ENCODE measurements around the gene PRR4.

Gene PRR4

GRCh38 chr12:10849425-10849878 lies at the start of gene PRR4:
Gene PRR4 (minus strand): TSS chr12:10849475. CDS start chr12:10849437, 38 bp downstream.
- no peaks in the 10 kb centered on the region for H3K4me1 ChIP-seq (ENCODE audit: control insufficient read depth, insufficient read depth, low read length)
- no peaks in the 10 kb centered on the region for H3K36me3 ChIP-seq (ENCODE audit: control insufficient read depth, insufficient read depth, low read length)
- H3K27me3 ChIP-seq (ENCODE audit: control insufficient read depth, insufficient read depth, low read length): no peaks in the 10 kb centered on the region
- H3K9ac ChIP-seq (ENCODE audit: low read length): no peak within 1 kb of the TSS
- no peaks in the 10 kb centered on the region for H3K9me3 ChIP-seq (ENCODE audit: control insufficient read depth, low read length)
- no peak within 1 kb of the TSS for H3K4me3 ChIP-seq (ENCODE audit: low read length)

- Histone ChIP-seq H3K9me3 (ENCODE audit: control insufficient read depth, low read length) (no peaks in the 10 kb centered on the region), H3K36me3 (ENCODE audit: control insufficient read depth, insufficient read depth, low read length) (no peaks in the 10 kb centered on the region), H3K9ac (ENCODE audit: low read length) (no peak overlapping the region), H3K4me3 (ENCODE audit: low read length) (no peak overlapping the region), H3K27me3 (ENCODE audit: control insufficient read depth, insufficient read depth, low read length) (no peaks in the 10 kb centered on the region), H3K4me1 (ENCODE audit: control insufficient read depth, insufficient read depth, low read length) (peaks cover 14% of the 10 kb centered on the region)
Measured at GRCh38 chr12:10896854-10897253, 47.6 kb upstream of the PRR4 start.

GRCh38 chr12:10891937-10892336 lies 42.7 kb upstream of the PRR4 start:
- Histone ChIP-seq H3K9me3 (ENCODE audit: control insufficient read depth, low read length) (no peaks in the 10 kb centered on the region), H3K4me3 (ENCODE audit: low read length) (no peak overlapping the region), H3K36me3 (ENCODE audit: control insufficient read depth, insufficient read depth, low read length) (no peaks in the 10 kb centered on the region), H3K27me3 (ENCODE audit: control insufficient read depth, insufficient read depth, low read length) (no peaks in the 10 kb centered on the region), H3K9ac (ENCODE audit: low read length) (no peak overlapping the region), H3K4me1 (ENCODE audit: control insufficient read depth, insufficient read depth, low read length) (peaks cover 12% of the 10 kb centered on the region)

GRCh38 chr12:10889226-10889625 lies 40.0 kb upstream of the PRR4 start:
- Histone ChIP-seq H3K9ac (ENCODE audit: low read length) (no peak overlapping the region), H3K4me1 (ENCODE audit: control insufficient read depth, insufficient read depth, low read length) (peaks cover 12% of the 10 kb centered on the region), H3K36me3 (ENCODE audit: control insufficient read depth, insufficient read depth, low read length) (no peaks in the 10 kb centered on the region), H3K27me3 (ENCODE audit: control insufficient read depth, insufficient read depth, low read length) (no peaks in the 10 kb centered on the region), H3K9me3 (ENCODE audit: control insufficient read depth, low read length) (no peaks in the 10 kb centered on the region), H3K4me3 (ENCODE audit: low read length) (no peak overlapping the region)

- Histone ChIP-seq H3K9me3 (ENCODE audit: control insufficient read depth, low read length) (no peaks in the 10 kb centered on the region), H3K27me3 (ENCODE audit: control insufficient read depth, insufficient read depth, low read length) (no peaks in the 10 kb centered on the region), H3K4me1 (ENCODE audit: control insufficient read depth, insufficient read depth, low read length) (no peaks in the 10 kb centered on the region), H3K36me3 (ENCODE audit: control insufficient read depth, insufficient read depth, low read length) (no peaks in the 10 kb centered on the region), H3K9ac (ENCODE audit: low read length) (no peak within 1 kb of the TSS), H3K4me3 (ENCODE audit: low read length) (no peak within 1 kb of the TSS)
Measured at GRCh38 chr12:10884086-10884725, 34.9 kb upstream of the PRR4 start, which contains the start of gene PRH1. Gene PRH1 (minus strand): TSS chr12:10884255. CDS start chr12:10884217, 38 bp downstream.

- Histone ChIP-seq H3K27me3 (ENCODE audit: control insufficient read depth, insufficient read depth, low read length) (no peaks in the 10 kb centered on the region), H3K4me3 (ENCODE audit: low read length) (no peak overlapping the region), H3K9ac (ENCODE audit: low read length) (no peak overlapping the region), H3K4me1 (ENCODE audit: control insufficient read depth, insufficient read depth, low read length) (no peaks in the 10 kb centered on the region), H3K9me3 (ENCODE audit: control insufficient read depth, low read length) (no peaks in the 10 kb centered on the region), H3K36me3 (ENCODE audit: control insufficient read depth, insufficient read depth, low read length) (no peaks in the 10 kb centered on the region)
Measured at GRCh38 chr12:10873378-10873777, 24.1 kb upstream of the PRR4 start.

GRCh38 chr12:10867381-10867780 lies 18.1 kb upstream of the PRR4 start:
- Histone ChIP-seq H3K4me1 (ENCODE audit: control insufficient read depth, insufficient read depth, low read length) (no peaks in the 10 kb centered on the region), H3K27me3 (ENCODE audit: control insufficient read depth, insufficient read depth, low read length) (no peaks in the 10 kb centered on the region), H3K9me3 (ENCODE audit: control insufficient read depth, low read length) (no peaks in the 10 kb centered on the region), H3K36me3 (ENCODE audit: control insufficient read depth, insufficient read depth, low read length) (no peaks in the 10 kb centered on the region), H3K4me3 (ENCODE audit: low read length) (no peak overlapping the region), H3K9ac (ENCODE audit: low read length) (no peak overlapping the region)

- Histone ChIP-seq H3K36me3 (ENCODE audit: control insufficient read depth, insufficient read depth, low read length) (no peaks in the 10 kb centered on the region), H3K4me3 (ENCODE audit: low read length) (no peak overlapping the region), H3K9me3 (ENCODE audit: control insufficient read depth, low read length) (no peaks in the 10 kb centered on the region), H3K9ac (ENCODE audit: low read length) (no peak overlapping the region), H3K27me3 (ENCODE audit: control insufficient read depth, insufficient read depth, low read length) (no peaks in the 10 kb centered on the region), H3K4me1 (ENCODE audit: control insufficient read depth, insufficient read depth, low read length) (no peaks in the 10 kb centered on the region)
Measured at GRCh38 chr12:10863512-10864218, 14.4 kb upstream of the PRR4 start.

- H3K4me3 ChIP-seq (ENCODE audit: low read length): no peak overlapping the region
- no peaks in the 10 kb centered on the region for H3K36me3 ChIP-seq (ENCODE audit: control insufficient read depth, insufficient read depth, low read length)
- no peaks in the 10 kb centered on the region for H3K4me1 ChIP-seq (ENCODE audit: control insufficient read depth, insufficient read depth, low read length)
- no peaks in the 10 kb centered on the region for H3K27me3 ChIP-seq (ENCODE audit: control insufficient read depth, insufficient read depth, low read length)
- no peaks in the 10 kb centered on the region for H3K9me3 ChIP-seq (ENCODE audit: control insufficient read depth, low read length)
- no peak overlapping the region for H3K9ac ChIP-seq (ENCODE audit: low read length)
Measured at GRCh38 chr12:10861366-10861765, 12.1 kb upstream of the PRR4 start.

GRCh38 chr12:10855807-10856206 lies 6.5 kb upstream of the PRR4 start:
- Histone ChIP-seq H3K4me3 (ENCODE audit: low read length) (no peak overlapping the region), H3K9me3 (ENCODE audit: control insufficient read depth, low read length) (no peaks in the 10 kb centered on the region), H3K27me3 (ENCODE audit: control insufficient read depth, insufficient read depth, low read length) (no peaks in the 10 kb centered on the region), H3K9ac (ENCODE audit: low read length) (no peak overlapping the region), H3K4me1 (ENCODE audit: control insufficient read depth, insufficient read depth, low read length) (no peaks in the 10 kb centered on the region), H3K36me3 (ENCODE audit: control insufficient read depth, insufficient read depth, low read length) (no peaks in the 10 kb centered on the region)

GRCh38 chr12:10853776-10854175 lies 4.5 kb upstream of the PRR4 start:
- Histone ChIP-seq H3K4me3 (ENCODE audit: low read length) (no peak overlapping the region), H3K4me1 (ENCODE audit: control insufficient read depth, insufficient read depth, low read length) (no peaks in the 10 kb centered on the region), H3K9me3 (ENCODE audit: control insufficient read depth, low read length) (no peaks in the 10 kb centered on the region), H3K27me3 (ENCODE audit: control insufficient read depth, insufficient read depth, low read length) (no peaks in the 10 kb centered on the region), H3K9ac (ENCODE audit: low read length) (no peak overlapping the region), H3K36me3 (ENCODE audit: control insufficient read depth, insufficient read depth, low read length) (no peaks in the 10 kb centered on the region)

GRCh38 chr12:10851243-10851858 lies 2.1 kb upstream of the PRR4 start:
- Histone ChIP-seq H3K9me3 (ENCODE audit: control insufficient read depth, low read length) (no peaks in the 10 kb centered on the region), H3K4me1 (ENCODE audit: control insufficient read depth, insufficient read depth, low read length) (no peaks in the 10 kb centered on the region), H3K9ac (ENCODE audit: low read length) (no peak overlapping the region), H3K27me3 (ENCODE audit: control insufficient read depth, insufficient read depth, low read length) (no peaks in the 10 kb centered on the region), H3K36me3 (ENCODE audit: control insufficient read depth, insufficient read depth, low read length) (no peaks in the 10 kb centered on the region), H3K4me3 (ENCODE audit: low read length) (no peak overlapping the region)

All from mucosa of stomach (tissue), 1 donor.